ENCODE results near the gene TBC1D4. TPM values are rescaled to one million over a fixed set of nuclear protein-coding genes. Genes with fewer than 3 reads are reported as not detected.

Gene TBC1D4
- total RNA-seq, 2 experiments from 2014 or later = 37.4 to 42.0 TPM

- H3K4me1 Mint-ChIP-seq (ENCODE audit: low read depth) = peaks cover 12% of the 10 kb centered on the region
- peak; percentile 37 for ATAC-seq (ENCODE audit: poor library complexity)
- CTCF ChIA-PET = no interaction called here
- H3K27ac Mint-ChIP-seq = no peak overlapping the region
- DNase-seq = peak in 5 of 14 experiments; percentile 0 to 33 (median 14)
- H3K9me3 ChIP-seq (ENCODE audit: control insufficient read depth in 1 of 2, insufficient read depth in 1 of 2, low read length in 2 of 2) = peaks cover 0 to 10% of the 10 kb centered on the region in 2 experiments
- H3K27ac ChIP-seq (ENCODE audit: low read depth in 1 of 2, low read length in 2 of 2) = no peak overlapping the region
- H3K4me3 ChIP-seq (ENCODE audit: low read length) = peak overlapping the region; percentile 76
- peaks cover 12% of the 10 kb centered on the region for H3K4me1 ChIP-seq (ENCODE audit: insufficient read depth, low read length)
- no peak for TF ChIP-seq CTCF (IDR thresholded peaks at IDR 0.05)
- no peaks in the 10 kb centered on the region for H3K36me3 ChIP-seq (ENCODE audit: insufficient read depth, low read length)
- no peaks in the 10 kb centered on the region for H3K9me3 Mint-ChIP-seq
- peaks cover 41 to 74% of the 10 kb centered on the region in 2 experiments for H3K27me3 ChIP-seq (ENCODE audit: control insufficient read depth in 1 of 2, insufficient read depth in 2 of 2, low read length in 2 of 2)
- peaks cover 90% of the 10 kb centered on the region for H3K27me3 Mint-ChIP-seq
- POLR2A ChIA-PET = interaction anchor here (0.9 kb wide), 1 partner anchor 56 kb away, joined by 3 read pairs; the partner anchor contains the start of gene COMMD6
- peaks cover 4% of the 10 kb centered on the region for H3K36me3 Mint-ChIP-seq (ENCODE audit: low read depth)
- peak overlapping the region; percentile 70 for H3K4me3 Mint-ChIP-seq
- intact Hi-C loops (cut with DNase I, micrococcal nuclease) = loop anchor here (5.0 kb wide), 2 partner anchors 56 to 66 kb away; partner anchors contain the start of genes COMMD6 (in 1 of the 2) and UCHL3 (in 1 of the 2)
Measured at GRCh38 chr13:75481176-75482069, 546 bp downstream of the TBC1D4 start.

GRCh38 chr13:75480671-75481175 is 1.2 kb downstream of the TBC1D4 start:
- Histone ChIP-seq H3K36me3 (ENCODE audit: insufficient read depth, low read length) (no peaks in the 10 kb centered on the region), H3K27me3 (ENCODE audit: control insufficient read depth in 1 of 2, insufficient read depth in 2 of 2, low read length in 2 of 2) (peaks cover 35 to 68% of the 10 kb centered on the region in 2 experiments), H3K27ac (ENCODE audit: low read depth in 1 of 2, low read length in 2 of 2) (no peak overlapping the region), H3K4me3 (ENCODE audit: low read length) (peak overlapping the region; percentile 33), H3K9me3 (ENCODE audit: control insufficient read depth in 1 of 2, insufficient read depth in 1 of 2, low read length in 2 of 2) (peaks cover 0 to 10% of the 10 kb centered on the region in 2 experiments), H3K4me1 (ENCODE audit: insufficient read depth, low read length) (peaks cover 12% of the 10 kb centered on the region)
- DNase-seq (peak in 5 of 14 experiments; percentile 1 to 47 (median 8)), ATAC-seq (ENCODE audit: poor library complexity) (peak; percentile 35)
- Mint-ChIP-seq H3K36me3 (ENCODE audit: low read depth) (peaks cover 4% of the 10 kb centered on the region), H3K4me1 (ENCODE audit: low read depth) (peaks cover 12% of the 10 kb centered on the region), H3K27me3 (peaks cover 85% of the 10 kb centered on the region), H3K27ac (no peak overlapping the region), H3K4me3 (peak overlapping the region; percentile 78), H3K9me3 (no peaks in the 10 kb centered on the region)
- intact Hi-C loops (cut with DNase I, micrococcal nuclease) = loop anchor here (5.0 kb wide), 2 partner anchors 57 to 67 kb away; partner anchors contain the start of genes COMMD6 (in 1 of the 2) and UCHL3 (in 1 of the 2)
- ChIA-PET CTCF (no interaction called here), POLR2A (no interaction called here)
- TF ChIP-seq CTCF (IDR thresholded peaks at IDR 0.05) = no peak

- DNase-seq = peak in 1 of 14 experiments; percentile 5
- H3K27ac Mint-ChIP-seq = no peak overlapping the region
- H3K4me3 Mint-ChIP-seq = peak overlapping the region; percentile 51
- Histone ChIP-seq H3K36me3 (ENCODE audit: insufficient read depth, low read length) (no peaks in the 10 kb centered on the region), H3K4me3 (ENCODE audit: low read length) (no peak overlapping the region), H3K27me3 (ENCODE audit: control insufficient read depth in 1 of 2, insufficient read depth in 2 of 2, low read length in 2 of 2) (peaks cover 30 to 56% of the 10 kb centered on the region in 2 experiments), H3K27ac (ENCODE audit: low read depth in 1 of 2, low read length in 2 of 2) (no peak overlapping the region), H3K4me1 (ENCODE audit: insufficient read depth, low read length) (peaks cover 12% of the 10 kb centered on the region), H3K9me3 (ENCODE audit: control insufficient read depth in 1 of 2, insufficient read depth in 1 of 2, low read length in 2 of 2) (peaks cover 0 to 10% of the 10 kb centered on the region in 2 experiments)
- intact Hi-C loops (cut with DNase I, micrococcal nuclease) = loop anchor here in 1 of 2 experiments (5.0 kb wide), 1 partner anchor 107 kb away; no protein-coding TSS in a partner anchor
- H3K27me3 Mint-ChIP-seq = peaks cover 71% of the 10 kb centered on the region
- TF ChIP-seq CTCF (IDR thresholded peaks at IDR 0.05) = no peak
- peaks cover 4% of the 10 kb centered on the region for H3K36me3 Mint-ChIP-seq (ENCODE audit: low read depth)
- no peaks in the 10 kb centered on the region for H3K9me3 Mint-ChIP-seq
- H3K4me1 Mint-ChIP-seq (ENCODE audit: low read depth) = peaks cover 12% of the 10 kb centered on the region
- ChIA-PET CTCF (no interaction called here), POLR2A (no interaction called here)
- no peak for ATAC-seq (ENCODE audit: poor library complexity)
Measured at GRCh38 chr13:75479102-75479740, 2.7 kb downstream of the TBC1D4 start.

Measured in CD4-positive, alpha-beta T cell (primary cell).